HG03108 (cell line): ENCODE results near the gene SLC39A11.

Experiments used
- ATAC-seq: cut with Tn5 transposase; IDR thresholded peaks from one replicate; pipeline ENCODE4 v1.9.1; 2021; ENCODE audit warnings: moderate library complexity; ENCODE audit not compliant: unreplicated experiment

SLC39A11 gene

GRCh38 chr17:72667096-72668063 lies 425.1 kb downstream of the SLC39A11 start:
- no peak for ATAC-seq

GRCh38 chr17:72665852-72666851 lies 426.3 kb downstream of the SLC39A11 start:
- no peak for ATAC-seq

- no peak for ATAC-seq
Measured at GRCh38 chr17:72662827-72663190, 429.7 kb downstream of the SLC39A11 start.

GRCh38 chr17:72661945-72662826 lies 430.3 kb downstream of the SLC39A11 start:
- no peak for ATAC-seq

GRCh38 chr17:72661116-72661944 lies 431.2 kb downstream of the SLC39A11 start:
- no peak for ATAC-seq

GRCh38 chr17:72660274-72661115 lies 432.0 kb downstream of the SLC39A11 start:
- ATAC-seq = no peak

GRCh38 chr17:72659811-72660210 lies 432.7 kb downstream of the SLC39A11 start:
- no peak for ATAC-seq

- no peak for ATAC-seq
Measured at GRCh38 chr17:72658675-72659074, 433.8 kb downstream of the SLC39A11 start.

GRCh38 chr17:72657467-72658317 lies 434.8 kb downstream of the SLC39A11 start:
- no peak for ATAC-seq

- no peak for ATAC-seq
Measured at GRCh38 chr17:72656130-72656763, 436.2 kb downstream of the SLC39A11 start.

GRCh38 chr17:72654706-72655105 lies 437.8 kb downstream of the SLC39A11 start:
- no peak for ATAC-seq

GRCh38 chr17:72651988-72652387 lies 440.5 kb downstream of the SLC39A11 start:
- ATAC-seq = no peak

- ATAC-seq = no peak
Measured at GRCh38 chr17:72648702-72649101, 443.8 kb downstream of the SLC39A11 start.

GRCh38 chr17:72646176-72646575 lies 446.3 kb downstream of the SLC39A11 start:
- ATAC-seq = no peak

- no peak for ATAC-seq
Measured at GRCh38 chr17:72644492-72644891, 448.0 kb downstream of the SLC39A11 start.

- no peak for ATAC-seq
Measured at GRCh38 chr17:72643575-72644216, 448.8 kb downstream of the SLC39A11 start.

GRCh38 chr17:72642720-72643119 lies 449.8 kb downstream of the SLC39A11 start:
- no peak for ATAC-seq
